ENCODE results near the gene CTXN1. TPM values are rescaled to one million over a fixed set of nuclear protein-coding genes. Genes with fewer than 3 reads are reported as not detected.

Gene CTXN1
- total and polyA plus RNA-seq, 2 experiments from 2014 or later = 5.2 to 14.5 TPM

DNA sequence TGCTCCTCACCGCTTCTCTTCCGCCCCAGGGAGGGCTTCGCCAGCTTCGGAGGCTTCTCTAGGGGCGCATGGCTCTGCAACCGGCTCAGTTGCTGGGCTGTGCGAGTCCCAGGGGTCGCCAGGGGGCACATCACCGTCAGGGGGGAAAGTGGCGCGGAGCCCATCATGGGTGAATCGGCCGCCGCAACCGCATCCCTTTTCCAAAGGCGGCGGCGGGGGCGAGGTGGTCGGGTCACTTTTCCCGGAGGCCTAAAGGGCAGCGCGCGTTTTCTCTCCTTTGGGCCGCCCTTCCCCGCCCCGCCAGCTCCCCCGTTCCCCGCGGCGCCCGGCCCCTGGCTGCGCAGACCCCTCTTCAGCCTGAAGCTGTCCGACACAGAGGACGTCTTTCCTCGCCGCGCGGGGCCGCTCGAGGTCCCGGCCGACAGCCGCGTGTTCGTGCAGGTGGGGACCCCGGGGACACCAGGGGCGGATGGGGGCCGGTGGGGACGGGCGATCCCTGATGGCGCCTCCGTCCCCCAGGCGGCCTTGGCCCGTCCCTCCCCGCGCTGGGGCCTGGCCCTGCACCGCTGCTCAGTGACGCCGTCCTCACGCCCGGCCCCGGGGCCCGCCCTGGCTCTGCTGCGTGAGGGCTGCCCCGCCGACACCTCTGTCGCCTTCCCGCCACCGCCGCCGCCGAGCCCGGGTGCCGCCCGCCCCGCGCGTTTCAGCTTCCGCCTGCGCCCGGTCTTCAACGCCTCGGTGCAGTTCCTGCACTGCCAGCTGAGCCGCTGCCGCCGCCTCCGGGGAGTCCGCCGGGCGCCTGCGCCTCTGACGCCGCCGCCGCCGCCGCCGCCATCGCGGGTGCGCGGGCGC lies 9.6 kb downstream of the CTXN1 start:
- peaks cover 31% of the 10 kb centered on the region for H3K4me1 ChIP-seq (ENCODE audit: insufficient read depth)
- H3K27ac ChIP-seq = no peak overlapping the region
- no peaks in the 10 kb centered on the region for H4K20me1 ChIP-seq (ENCODE audit: insufficient read depth, poor library complexity, severe bottlenecking)
- peaks cover 35% of the 10 kb centered on the region for H3K27me3 ChIP-seq
- H3K4me3 ChIP-seq = peak overlapping the region; percentile 33
- H3K9me2 ChIP-seq (replicated peaks; ENCODE audit: insufficient read depth) = no peaks in the 10 kb centered on the region
- H3K9me3 ChIP-seq (ENCODE audit: low read depth) = no peaks in the 10 kb centered on the region
- H3K36me3 ChIP-seq (replicated peaks; ENCODE audit: insufficient read depth, low read depth) = no peaks in the 10 kb centered on the region
- TF ChIP-seq EZH2phosphoT487 (IDR thresholded peaks at IDR 0.05; ENCODE audit: low read depth, severe bottlenecking, unreplicated experiment) (peak; percentile 16), EZH2 (IDR thresholded peaks at IDR 0.05; ENCODE audit: borderline replicate concordance) (peak; percentile 80)
- TF ChIP-seq, protein P1, sequence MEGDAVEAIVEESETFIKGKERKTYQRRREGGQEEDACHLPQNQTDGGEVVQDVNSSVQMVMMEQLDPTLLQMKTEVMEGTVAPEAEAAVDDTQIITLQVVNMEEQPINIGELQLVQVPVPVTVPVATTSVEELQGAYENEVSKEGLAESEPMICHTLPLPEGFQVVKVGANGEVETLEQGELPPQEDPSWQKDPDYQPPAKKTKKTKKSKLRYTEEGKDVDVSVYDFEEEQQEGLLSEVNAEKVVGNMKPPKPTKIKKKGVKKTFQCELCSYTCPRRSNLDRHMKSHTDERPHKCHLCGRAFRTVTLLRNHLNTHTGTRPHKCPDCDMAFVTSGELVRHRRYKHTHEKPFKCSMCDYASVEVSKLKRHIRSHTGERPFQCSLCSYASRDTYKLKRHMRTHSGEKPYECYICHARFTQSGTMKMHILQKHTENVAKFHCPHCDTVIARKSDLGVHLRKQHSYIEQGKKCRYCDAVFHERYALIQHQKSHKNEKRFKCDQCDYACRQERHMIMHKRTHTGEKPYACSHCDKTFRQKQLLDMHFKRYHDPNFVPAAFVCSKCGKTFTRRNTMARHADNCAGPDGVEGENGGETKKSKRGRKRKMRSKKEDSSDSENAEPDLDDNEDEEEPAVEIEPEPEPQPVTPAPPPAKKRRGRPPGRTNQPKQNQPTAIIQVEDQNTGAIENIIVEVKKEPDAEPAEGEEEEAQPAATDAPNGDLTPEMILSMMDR (IDR thresholded peaks at IDR 0.05; ENCODE audit: poor library complexity) = no peak
- DNase-seq (ENCODE audit: low spot score) = peak; percentile 67
- 4% methylated on average over 45 of the region's 104 CpGs for WGBS (ENCODE audit: low lambda C conversion rate, missing lambda C conversion rate)
- H2AFZ ChIP-seq = peak overlapping the region; percentile 63
- H3K79me2 ChIP-seq = no peaks in the 10 kb centered on the region
- H3K4me2 ChIP-seq = peak overlapping the region; percentile 95

DNA sequence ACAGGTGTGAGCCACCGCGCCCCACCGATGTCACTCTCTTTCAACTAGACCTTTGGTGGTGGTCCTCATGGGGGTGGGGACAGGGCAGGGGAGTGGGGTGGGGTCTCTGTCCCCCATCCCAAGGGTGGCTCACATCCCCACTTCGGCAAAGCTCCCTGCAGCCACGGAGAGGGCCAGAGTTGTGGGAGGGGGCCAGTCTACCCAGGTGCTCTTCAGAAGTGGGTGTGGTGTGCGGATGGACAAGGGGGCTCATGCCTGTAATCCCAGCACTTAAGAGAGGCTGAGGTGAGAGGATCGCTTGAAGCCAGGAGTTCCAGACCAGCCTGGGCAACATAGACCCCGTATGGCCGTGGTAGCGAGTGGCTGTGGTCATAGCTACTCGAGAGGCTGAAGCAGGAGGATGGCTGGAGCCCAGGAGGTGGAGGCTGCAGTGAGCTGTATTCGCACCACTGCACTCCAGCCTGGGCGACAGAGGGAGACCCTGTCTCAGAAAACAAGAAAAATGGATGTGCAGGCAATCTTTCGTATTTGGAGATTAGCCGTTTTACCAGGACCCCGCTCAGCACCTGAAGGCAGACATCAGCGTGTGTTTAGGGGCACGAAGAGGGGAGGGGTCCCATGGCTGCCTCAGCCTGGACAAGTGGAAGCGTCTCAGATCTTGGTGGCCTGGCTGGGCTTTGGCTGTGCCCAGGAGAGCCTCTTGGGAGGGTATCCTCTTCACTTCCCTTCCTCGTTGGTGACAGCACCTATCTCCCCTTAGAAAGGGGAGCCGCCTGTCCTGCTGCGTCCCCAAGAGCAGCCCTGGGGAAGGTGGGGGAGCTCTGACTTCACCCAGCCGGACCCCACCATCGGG lies 10.5 kb downstream of the CTXN1 start:
- H3K4me1 ChIP-seq (ENCODE audit: insufficient read depth) = peaks cover 27% of the 10 kb centered on the region
- no peak for TF ChIP-seq EZH2phosphoT487 (IDR thresholded peaks at IDR 0.05; ENCODE audit: low read depth, severe bottlenecking, unreplicated experiment)
- TF ChIP-seq, protein P1 (IDR thresholded peaks at IDR 0.05; ENCODE audit: poor library complexity) = no peak
- no peak for TF ChIP-seq EZH2 (IDR thresholded peaks at IDR 0.05; ENCODE audit: borderline replicate concordance)
- no peak for DNase-seq (ENCODE audit: low spot score)
- H3K79me2 ChIP-seq = no peaks in the 10 kb centered on the region
- no peaks in the 10 kb centered on the region for H4K20me1 ChIP-seq (ENCODE audit: insufficient read depth, poor library complexity, severe bottlenecking)
- no peak overlapping the region for H3K27ac ChIP-seq
- H3K4me2 ChIP-seq = peak overlapping the region; percentile 95
- H3K9me2 ChIP-seq (replicated peaks; ENCODE audit: insufficient read depth) = no peaks in the 10 kb centered on the region
- H2AFZ ChIP-seq = no peak overlapping the region
- 59% methylated on average over 19 of the region's 24 CpGs for WGBS (ENCODE audit: low lambda C conversion rate, missing lambda C conversion rate)
- H3K4me3 ChIP-seq = no peak overlapping the region
- H3K9me3 ChIP-seq (ENCODE audit: low read depth) = no peaks in the 10 kb centered on the region
- H3K36me3 ChIP-seq (replicated peaks; ENCODE audit: insufficient read depth, low read depth) = no peaks in the 10 kb centered on the region
- H3K27me3 ChIP-seq = peaks cover 35% of the 10 kb centered on the region

DNA sequence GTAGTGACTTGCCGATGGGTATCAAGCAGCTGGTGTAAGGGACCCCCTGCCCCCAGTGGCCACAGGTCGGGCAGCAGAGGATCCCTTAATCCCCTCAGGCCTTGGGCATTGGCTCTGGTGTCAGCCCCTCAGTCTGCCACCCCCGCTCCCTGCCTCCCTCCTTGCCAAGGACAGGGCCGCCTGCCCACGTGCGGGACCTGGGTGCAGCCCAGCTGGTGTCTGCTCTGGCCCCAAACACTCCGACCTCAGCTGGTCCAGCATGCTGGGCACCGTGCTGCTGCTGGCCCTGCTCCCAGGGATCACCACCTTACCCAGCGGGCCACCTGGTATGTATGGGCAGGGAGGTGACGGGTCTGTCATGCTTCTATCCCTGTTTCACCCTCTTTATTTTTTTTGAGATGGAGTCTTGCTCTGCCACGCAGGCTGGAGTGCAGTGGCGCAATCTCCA lies 11.3 kb downstream of the CTXN1 start, which contains the start of gene TGFBR3L:
Gene TGFBR3L, plus strand, starts transcription at position 233 of the 448 bp plus-strand sequence.
- H3K9me3 ChIP-seq (ENCODE audit: low read depth) = no peaks in the 10 kb centered on the region
- H3K36me3 ChIP-seq (replicated peaks; ENCODE audit: insufficient read depth, low read depth) = no peaks in the 10 kb centered on the region
- no peaks in the 10 kb centered on the region for H3K9me2 ChIP-seq (replicated peaks; ENCODE audit: insufficient read depth)
- TF ChIP-seq, protein P1 (IDR thresholded peaks at IDR 0.05; ENCODE audit: poor library complexity) = no peak
- no peak for TF ChIP-seq EZH2 (IDR thresholded peaks at IDR 0.05; ENCODE audit: borderline replicate concordance)
- no peak for TF ChIP-seq EZH2phosphoT487 (IDR thresholded peaks at IDR 0.05; ENCODE audit: low read depth, severe bottlenecking, unreplicated experiment)
- no peaks in the 10 kb centered on the region for H3K79me2 ChIP-seq
- peaks cover 35% of the 10 kb centered on the region for H3K27me3 ChIP-seq
- H3K4me3 ChIP-seq = no peak within 1 kb of the TSS
- H3K4me2 ChIP-seq = peak within 1 kb of the TSS; percentile 95
- no peak within 1 kb of the TSS for H2AFZ ChIP-seq
- DNase-seq (ENCODE audit: low spot score) = no peak
- H3K4me1 ChIP-seq (ENCODE audit: insufficient read depth) = peaks cover 24% of the 10 kb centered on the region
- no peaks in the 10 kb centered on the region for H4K20me1 ChIP-seq (ENCODE audit: insufficient read depth, poor library complexity, severe bottlenecking)
- H3K27ac ChIP-seq = no peak within 1 kb of the TSS
- 97% methylated on average over 10 of the region's 12 CpGs for WGBS (ENCODE audit: low lambda C conversion rate, missing lambda C conversion rate)
